ENCODE measurements around the gene ARHGEF3. TPM values are rescaled to one million over a fixed set of nuclear protein-coding genes. Genes with fewer than 3 reads are reported as not detected.
"Not testable (repeated sequence)": the region's sequence is repeated elsewhere in the genome, so short reads cannot be mapped to it uniquely, and the experiment has no call there.

ARHGEF3 gene
- total RNA-seq, 6 experiments from 2014 or later: 1.0 to 2.9 (median 1.6) TPM

DNA sequence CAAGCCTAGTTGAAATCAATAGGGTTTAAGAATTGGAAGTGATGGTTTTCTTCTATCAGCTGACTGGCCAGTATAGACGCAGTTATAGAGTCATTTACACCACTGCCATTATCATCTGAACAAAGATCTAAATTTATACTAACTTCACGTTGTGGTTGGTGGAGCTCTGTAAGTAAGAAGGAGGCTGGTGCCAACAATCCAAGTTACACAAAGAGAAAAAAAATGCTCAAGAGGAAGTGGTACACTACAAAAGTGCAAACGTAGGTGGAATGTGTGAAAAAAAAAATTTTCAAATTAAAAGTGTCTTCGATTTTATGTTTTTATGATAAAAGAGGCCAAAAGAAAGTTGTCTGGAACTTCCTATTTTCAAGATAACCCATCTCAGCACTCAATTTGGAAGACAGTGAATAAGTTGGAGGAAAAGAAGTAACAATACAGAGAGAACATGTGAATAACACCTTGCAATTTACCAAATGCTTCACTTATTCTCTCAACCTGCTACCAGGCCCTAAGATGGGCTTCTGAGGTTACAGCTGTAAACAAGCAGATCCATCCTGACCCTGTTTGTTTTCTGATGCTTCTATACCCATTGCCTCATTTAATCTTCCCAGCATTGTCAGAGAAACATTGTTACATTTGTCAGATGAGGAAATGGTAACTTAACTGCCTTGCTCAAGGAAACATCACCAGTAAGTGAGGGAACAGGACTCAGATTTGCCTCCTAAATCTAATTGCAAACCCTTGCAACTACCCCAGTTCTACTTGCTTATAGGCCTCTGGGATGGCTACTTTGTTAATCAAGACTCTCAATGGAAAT is 106.7 kb downstream of the ARHGEF3 start:
- Histone ChIP-seq H3K4me3 (no peak overlapping the region), H3K27me3 (no peaks in the 10 kb centered on the region), H3K9me3 (no peaks in the 10 kb centered on the region), H3K4me1 (no peaks in the 10 kb centered on the region), H3K27ac (no peak overlapping the region), H3K36me3 (no peaks in the 10 kb centered on the region)
- WGBS (ENCODE audit: insufficient coverage, low coverage, low lambda C conversion rate, missing lambda C conversion rate): 19% methylated on average over 4 of the region's 4 CpGs
- TF ChIP-seq, protein P1, sequence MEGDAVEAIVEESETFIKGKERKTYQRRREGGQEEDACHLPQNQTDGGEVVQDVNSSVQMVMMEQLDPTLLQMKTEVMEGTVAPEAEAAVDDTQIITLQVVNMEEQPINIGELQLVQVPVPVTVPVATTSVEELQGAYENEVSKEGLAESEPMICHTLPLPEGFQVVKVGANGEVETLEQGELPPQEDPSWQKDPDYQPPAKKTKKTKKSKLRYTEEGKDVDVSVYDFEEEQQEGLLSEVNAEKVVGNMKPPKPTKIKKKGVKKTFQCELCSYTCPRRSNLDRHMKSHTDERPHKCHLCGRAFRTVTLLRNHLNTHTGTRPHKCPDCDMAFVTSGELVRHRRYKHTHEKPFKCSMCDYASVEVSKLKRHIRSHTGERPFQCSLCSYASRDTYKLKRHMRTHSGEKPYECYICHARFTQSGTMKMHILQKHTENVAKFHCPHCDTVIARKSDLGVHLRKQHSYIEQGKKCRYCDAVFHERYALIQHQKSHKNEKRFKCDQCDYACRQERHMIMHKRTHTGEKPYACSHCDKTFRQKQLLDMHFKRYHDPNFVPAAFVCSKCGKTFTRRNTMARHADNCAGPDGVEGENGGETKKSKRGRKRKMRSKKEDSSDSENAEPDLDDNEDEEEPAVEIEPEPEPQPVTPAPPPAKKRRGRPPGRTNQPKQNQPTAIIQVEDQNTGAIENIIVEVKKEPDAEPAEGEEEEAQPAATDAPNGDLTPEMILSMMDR (IDR thresholded peaks at IDR 0.05): no peak
- no peak for TF ChIP-seq POLR2A (IDR thresholded peaks at IDR 0.05)
- intact Hi-C loops (cut with DNase I): no loop called here
- ATAC-seq (peak in 3 of 4 donors; percentile 30 to 45 (median 36)), DNase-seq (no peak)

DNA sequence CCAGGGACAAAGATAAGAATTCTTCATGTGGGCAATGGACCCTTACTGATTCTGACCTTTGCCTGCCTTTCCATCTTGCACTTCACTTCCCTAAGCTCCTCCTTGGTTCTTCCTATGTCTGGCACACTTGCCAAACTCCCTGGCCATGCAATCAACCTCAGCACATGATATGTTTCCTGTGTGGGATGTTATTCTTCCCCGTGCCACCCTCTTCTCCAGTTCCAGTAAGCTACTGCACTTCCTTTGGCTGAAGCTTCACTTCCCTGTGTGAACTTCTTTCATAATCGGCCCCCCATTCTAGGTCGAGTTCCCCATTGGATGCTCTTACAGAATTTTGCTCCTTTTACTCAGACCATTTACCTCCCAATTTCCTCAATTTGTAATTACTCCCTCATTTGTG is 108.0 kb downstream of the ARHGEF3 start:
- no peak for TF ChIP-seq POLR2A (IDR thresholded peaks at IDR 0.05)
- TF ChIP-seq, protein P1 (IDR thresholded peaks at IDR 0.05): no peak
- H3K27ac ChIP-seq: no peak overlapping the region

DNA sequence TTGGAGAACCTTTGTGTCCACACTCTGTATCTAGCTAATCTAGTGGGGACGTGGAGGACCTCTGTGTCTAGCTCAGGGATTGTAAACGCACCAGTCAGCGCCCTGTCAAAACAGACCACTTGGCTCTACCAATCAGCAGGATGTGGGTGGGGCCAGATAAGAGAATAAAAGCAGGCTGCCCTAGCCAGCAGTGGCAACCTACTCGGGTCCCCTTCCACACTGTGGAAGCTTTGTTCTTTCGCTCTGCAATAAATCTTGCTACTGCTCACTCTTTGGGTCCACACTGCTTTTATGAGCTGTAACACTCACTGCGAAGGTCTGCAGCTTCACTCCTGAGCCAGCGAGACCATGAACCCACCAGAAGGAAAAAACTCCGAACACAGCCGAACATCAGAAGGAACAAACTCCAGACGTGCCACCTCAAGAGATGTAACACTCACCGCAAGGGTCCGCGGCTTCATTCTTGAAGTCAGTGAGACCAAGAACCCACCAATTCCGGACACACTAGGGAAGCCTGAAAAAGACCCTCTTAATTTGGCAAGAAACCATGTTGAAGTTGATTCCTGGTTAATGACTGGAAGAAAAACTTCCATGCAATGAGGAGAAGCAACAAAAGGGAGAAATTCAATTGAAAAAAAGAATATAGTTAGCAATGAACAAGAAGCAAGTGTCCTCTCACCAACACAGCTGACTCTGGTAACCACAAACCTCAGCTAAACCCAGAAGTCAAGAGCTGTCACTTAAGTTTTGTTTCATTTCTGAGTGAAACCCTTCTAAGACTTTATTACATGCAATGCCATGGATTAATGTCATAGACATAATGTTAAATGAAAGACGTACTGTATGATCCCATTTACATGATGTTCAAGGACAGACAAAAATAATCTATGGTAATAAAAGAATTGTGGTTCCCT is 109.0 kb downstream of the ARHGEF3 start:
- H3K36me3 ChIP-seq; H3K27ac ChIP-seq; H3K27me3 ChIP-seq; H3K4me3 ChIP-seq; intact Hi-C loops (cut with DNase I); H3K9me3 ChIP-seq; DNase-seq; H3K4me1 ChIP-seq: not testable (repeated sequence)
- ATAC-seq: peak in 2 of 4 donors; percentile 21 to 45
- 55% methylated on average over 9 of the region's 15 CpGs for WGBS (ENCODE audit: insufficient coverage, low coverage, low lambda C conversion rate, missing lambda C conversion rate)

More for the DNA sequence above, 108.0 kb downstream of the ARHGEF3 start:
- Histone ChIP-seq H3K4me1 (no peaks in the 10 kb centered on the region), H3K27me3 (no peaks in the 10 kb centered on the region), H3K9me3 (no peaks in the 10 kb centered on the region), H3K4me3 (no peak overlapping the region), H3K36me3 (no peaks in the 10 kb centered on the region)
- DNase-seq (no peak), ATAC-seq (peak; percentile 48 to 68 (median 66))
- WGBS (ENCODE audit: insufficient coverage, low coverage, low lambda C conversion rate, missing lambda C conversion rate): 39% methylated on average over 3 of the region's 3 CpGs
- intact Hi-C loops (cut with DNase I): no loop called here

DNA sequence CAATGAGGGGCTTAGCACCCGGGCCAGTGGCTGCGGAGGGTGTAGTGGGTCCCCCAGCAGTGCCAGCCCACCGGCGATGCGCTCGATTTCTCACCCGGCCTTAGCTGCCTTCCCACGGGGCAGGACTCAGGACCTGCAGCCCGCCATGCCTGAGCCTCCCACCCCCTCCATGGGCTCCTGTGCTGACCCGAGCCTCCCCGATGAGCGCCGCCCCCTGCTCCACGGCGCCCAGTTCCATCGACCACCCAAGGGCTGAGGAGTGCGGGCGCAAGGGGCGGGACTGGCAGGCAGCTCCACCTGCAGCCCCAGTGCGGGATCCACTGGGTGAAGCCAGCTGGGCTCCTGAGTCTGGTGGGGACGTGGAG is 109.8 kb downstream of the ARHGEF3 start:
- H3K4me1 ChIP-seq; intact Hi-C loops (cut with DNase I); H3K9me3 ChIP-seq; H3K4me3 ChIP-seq; H3K36me3 ChIP-seq; H3K27ac ChIP-seq; H3K27me3 ChIP-seq; DNase-seq; ATAC-seq: not testable (repeated sequence)
- no CpG with 5 or more reads among the region's 21 CpGs for WGBS (ENCODE audit: insufficient coverage, low coverage, low lambda C conversion rate, missing lambda C conversion rate)

DNA sequence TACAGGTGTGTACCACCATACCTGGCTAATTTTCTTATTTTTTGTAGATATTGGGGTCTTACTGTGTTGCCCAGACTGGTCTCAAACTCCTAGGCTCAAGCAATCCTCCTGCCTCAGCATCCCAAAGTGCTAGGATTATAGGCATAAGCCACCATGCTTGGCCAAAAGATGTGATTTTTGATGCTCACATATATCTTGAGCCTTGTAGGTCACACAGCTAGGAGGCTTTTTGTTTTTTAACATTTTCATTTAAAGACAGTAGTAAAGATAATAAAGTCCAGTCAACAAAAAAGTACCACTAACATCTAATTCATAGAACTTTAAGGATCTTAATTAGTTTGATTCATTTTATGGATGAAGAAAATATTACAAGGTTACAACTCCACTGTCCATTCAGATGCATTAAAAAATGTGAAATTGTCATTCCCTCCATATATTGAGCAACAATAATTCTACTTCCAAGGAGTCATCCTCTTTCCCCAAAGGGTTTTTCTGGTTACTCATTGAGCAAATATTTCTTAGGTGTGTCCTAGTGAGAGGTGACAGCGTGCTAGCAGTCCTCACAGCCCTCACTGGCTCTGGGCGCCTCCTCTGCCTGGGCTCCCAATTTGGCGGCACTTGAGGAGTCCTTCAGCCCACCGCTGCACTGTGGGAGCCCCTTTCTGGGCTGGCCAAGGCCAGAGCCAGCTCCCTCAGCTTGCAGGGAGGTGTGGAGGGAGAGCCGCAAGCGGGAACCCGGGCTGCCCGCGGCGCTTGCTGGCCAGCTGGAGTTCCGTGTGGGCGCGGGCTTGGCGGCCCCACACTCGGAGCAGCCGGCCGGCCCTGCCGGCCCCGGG is 110.4 kb downstream of the ARHGEF3 start:
- Histone ChIP-seq H3K9me3 (no peaks in the 10 kb centered on the region), H3K27me3 (no peaks in the 10 kb centered on the region), H3K36me3 (no peaks in the 10 kb centered on the region), H3K27ac (no peak overlapping the region), H3K4me1 (no peaks in the 10 kb centered on the region), H3K4me3 (no peak overlapping the region)
- intact Hi-C loops (cut with DNase I): no loop called here
- TF ChIP-seq POLR2A (IDR thresholded peaks at IDR 0.05): no peak
- TF ChIP-seq, protein P1 (IDR thresholded peaks at IDR 0.05): no peak
- 90% methylated on average over 1 of the region's 19 CpGs for WGBS (ENCODE audit: insufficient coverage, low coverage, low lambda C conversion rate, missing lambda C conversion rate)
- ATAC-seq (no peak), DNase-seq (no peak)
